HFF-Myc (cell line): ENCODE data around the gene CACNA2D3.
"Not testable (repeated sequence)": the region's sequence is repeated elsewhere in the genome, so short reads cannot be mapped to it uniquely, and the experiment has no call there.

Experiments used
- DNase-seq: peaks from one replicate; pipeline ENCODE4 v3.0.0-alpha.2; 2011; ENCODE audit warnings: low read depth; ENCODE audit errors: extremely low read depth
- H3K4me3 ChIP-seq: replicated peaks from 2 replicates; pipeline ENCODE4 v1.5.1; 2011; ENCODE audit warnings: low read depth, mild to moderate bottlenecking, control low read depth, low read length
- TF ChIP-seq, protein P1 (sequence below): IDR thresholded peaks from 2 replicates; pipeline ENCODE4 v1.5.1; 2012; ENCODE audit warnings: mild to moderate bottlenecking, low read depth, low read length, control low read depth; ENCODE audit errors: missing control alignments

The CACNA2D3 gene

DNA sequence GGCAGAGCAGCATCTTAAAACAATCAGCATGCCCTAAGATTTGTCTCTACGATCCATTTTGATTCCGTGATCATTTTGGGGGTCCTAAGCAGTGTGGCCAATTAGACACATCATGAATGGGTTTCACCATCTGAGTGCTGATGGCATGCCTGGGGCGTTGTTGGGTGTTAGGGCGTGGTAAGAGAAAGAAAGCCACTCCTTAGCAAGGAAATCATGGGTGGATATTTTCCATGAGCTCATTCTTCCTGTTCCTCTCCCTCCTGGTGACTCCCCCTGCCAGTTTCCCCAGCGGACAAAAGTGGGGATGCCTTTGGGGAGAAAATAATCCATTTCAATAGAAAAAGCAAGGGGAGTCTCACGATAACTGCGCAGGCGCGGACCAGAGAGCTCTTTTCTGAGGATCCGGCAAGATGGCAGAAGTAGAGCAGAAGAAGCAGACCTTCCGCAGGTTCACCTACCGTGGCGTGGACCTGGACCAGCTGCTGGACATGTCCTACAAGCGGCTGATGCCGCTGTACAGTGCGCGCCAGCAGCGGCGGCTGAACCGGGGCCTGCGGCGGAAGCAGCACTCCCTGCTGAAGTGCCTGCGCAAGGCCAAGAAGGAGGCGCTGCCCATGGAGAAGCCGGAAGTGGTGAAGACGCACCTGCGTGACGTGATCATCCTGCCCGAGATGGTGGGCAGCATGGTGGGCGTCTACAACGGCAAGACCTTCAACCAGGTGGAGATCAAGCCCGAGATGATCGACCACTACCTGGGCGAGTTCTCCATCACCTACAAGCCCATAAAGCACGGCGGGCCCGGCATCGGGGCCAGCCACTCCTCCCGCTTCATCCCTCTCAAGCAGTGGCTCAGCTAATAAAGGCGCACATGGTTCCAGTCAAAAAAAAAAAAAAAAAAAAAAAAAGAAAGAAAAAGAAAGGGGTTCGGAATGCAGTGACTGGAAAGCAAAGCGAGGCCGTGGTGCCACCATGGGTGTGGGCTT is 503.7 kb downstream of the CACNA2D3 start:
- H3K4me3 ChIP-seq = no peak overlapping the region
- no peak for DNase-seq
- TF ChIP-seq, protein P1, sequence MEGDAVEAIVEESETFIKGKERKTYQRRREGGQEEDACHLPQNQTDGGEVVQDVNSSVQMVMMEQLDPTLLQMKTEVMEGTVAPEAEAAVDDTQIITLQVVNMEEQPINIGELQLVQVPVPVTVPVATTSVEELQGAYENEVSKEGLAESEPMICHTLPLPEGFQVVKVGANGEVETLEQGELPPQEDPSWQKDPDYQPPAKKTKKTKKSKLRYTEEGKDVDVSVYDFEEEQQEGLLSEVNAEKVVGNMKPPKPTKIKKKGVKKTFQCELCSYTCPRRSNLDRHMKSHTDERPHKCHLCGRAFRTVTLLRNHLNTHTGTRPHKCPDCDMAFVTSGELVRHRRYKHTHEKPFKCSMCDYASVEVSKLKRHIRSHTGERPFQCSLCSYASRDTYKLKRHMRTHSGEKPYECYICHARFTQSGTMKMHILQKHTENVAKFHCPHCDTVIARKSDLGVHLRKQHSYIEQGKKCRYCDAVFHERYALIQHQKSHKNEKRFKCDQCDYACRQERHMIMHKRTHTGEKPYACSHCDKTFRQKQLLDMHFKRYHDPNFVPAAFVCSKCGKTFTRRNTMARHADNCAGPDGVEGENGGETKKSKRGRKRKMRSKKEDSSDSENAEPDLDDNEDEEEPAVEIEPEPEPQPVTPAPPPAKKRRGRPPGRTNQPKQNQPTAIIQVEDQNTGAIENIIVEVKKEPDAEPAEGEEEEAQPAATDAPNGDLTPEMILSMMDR = no peak

DNA sequence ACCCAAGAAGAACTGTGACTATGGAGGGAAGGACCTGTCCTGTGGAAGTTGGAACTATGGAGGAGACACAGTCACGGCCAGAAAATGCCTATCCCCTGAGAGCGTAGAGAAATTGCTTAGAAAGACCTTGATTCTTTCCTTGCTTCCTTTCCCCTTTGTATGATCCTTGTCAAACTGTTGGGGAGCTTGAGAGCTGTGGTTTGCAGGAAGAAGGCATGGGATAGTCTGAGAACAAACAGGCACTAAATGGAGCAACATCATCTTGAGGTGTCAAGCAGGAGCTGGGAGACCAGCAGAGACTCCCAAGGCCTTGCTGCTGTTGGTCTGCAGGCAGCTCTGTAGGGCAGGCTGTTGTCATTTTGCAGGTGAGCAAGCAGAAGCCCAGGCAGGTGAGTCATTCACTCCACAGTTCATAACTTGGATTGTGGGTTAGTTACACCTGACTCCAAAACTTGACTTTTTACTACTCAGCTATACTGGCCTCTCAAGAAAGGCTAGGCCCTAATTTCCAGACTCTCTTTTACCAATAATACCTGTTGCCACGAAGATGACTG is 506.6 kb downstream of the CACNA2D3 start:
- H3K4me3 ChIP-seq = no peak overlapping the region
- TF ChIP-seq, protein P1 = no peak
- no peak for DNase-seq

- DNase-seq = no peak
- no peak overlapping the region for H3K4me3 ChIP-seq
- TF ChIP-seq, protein P1 = no peak
Observed at GRCh38 chr3:54630101-54630623, 507.8 kb downstream of the CACNA2D3 start.

GRCh38 chr3:54631001-54631400 is 508.6 kb downstream of the CACNA2D3 start:
- H3K4me3 ChIP-seq, DNase-seq: not testable (repeated sequence)

GRCh38 chr3:54631516-54632325 is 509.4 kb downstream of the CACNA2D3 start:
- no peak for DNase-seq

DNA sequence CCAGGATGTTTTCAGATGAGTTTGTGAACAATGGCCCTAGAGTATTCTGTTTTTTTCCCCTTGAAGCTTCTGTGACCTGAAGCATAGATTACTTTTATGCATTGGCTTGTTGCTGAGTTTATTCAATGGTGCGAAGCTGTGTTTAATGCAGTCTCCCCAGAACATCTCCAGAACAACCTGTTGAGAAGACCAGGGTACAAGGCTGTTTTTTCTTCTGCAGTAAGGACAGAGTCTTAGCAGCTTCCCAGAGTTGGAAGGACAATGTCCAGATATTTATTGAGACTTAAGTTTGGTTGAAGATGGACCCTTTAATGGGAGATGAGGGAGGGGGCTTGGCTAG is 509.9 kb downstream of the CACNA2D3 start:
- no peak for DNase-seq
- H3K4me3 ChIP-seq = no peak overlapping the region
- TF ChIP-seq, protein P1 = no peak

More at GRCh38 chr3:54631516-54632325, 509.4 kb downstream of the CACNA2D3 start:
- TF ChIP-seq, protein P1 = no peak
- no peak overlapping the region for H3K4me3 ChIP-seq

DNA sequence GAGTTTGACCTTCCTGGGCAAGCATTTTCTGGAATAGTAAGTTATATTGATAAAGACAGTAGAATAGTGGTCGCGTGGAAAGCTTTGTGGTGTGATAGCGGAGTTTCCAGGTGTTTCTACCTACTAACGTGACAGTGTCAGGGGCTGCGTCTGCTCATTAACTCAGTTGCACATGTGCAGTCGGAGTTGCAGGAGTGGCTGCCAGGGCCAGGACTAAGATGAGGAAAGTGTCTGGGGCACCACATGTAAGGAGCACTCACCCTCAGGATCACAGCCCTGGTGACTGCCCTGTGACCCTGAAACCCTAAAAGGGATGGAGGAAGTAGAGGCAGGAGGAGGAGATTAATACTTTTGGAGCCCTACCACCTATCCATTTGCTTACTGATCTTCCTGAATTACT is 510.5 kb downstream of the CACNA2D3 start:
- no peak for DNase-seq
- no peak overlapping the region for H3K4me3 ChIP-seq
- TF ChIP-seq, protein P1 = no peak
